Measurements from ENCODE around the gene PRPS2.

DNA sequence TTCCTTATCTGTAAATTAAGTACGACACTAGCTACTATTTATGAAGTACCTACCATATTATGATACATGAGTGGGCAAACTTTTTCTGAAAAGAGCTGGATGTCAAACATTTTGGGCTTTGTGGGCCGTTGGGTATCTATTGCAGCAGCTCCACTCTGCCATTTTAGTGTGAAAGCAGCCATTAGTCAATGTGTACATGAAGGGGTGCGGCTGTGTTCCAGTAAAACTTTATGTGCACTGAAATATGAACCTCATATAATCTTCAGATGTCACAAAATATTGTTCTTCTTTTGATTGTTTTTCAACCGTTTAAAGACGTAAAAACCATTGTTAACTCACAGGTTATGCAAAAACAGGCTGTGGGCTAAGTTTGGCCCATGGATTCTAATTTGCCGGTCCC, 14.1 kb downstream of the PRPS2 start:
- TF ChIP-seq CTCF (IDR thresholded peaks at IDR 0.05) (no peak), POLR2A (IDR thresholded peaks at IDR 0.05) (no peak)
